Measurements from ENCODE around the gene NLRP6.

The NLRP6 gene

GRCh38 chr11:293271-293851 is 15.2 kb downstream of the NLRP6 start:
- Histone ChIP-seq H2BK15ac (replicated peaks; ENCODE audit: low read depth) (no peak overlapping the region), H2BK120ac (ENCODE audit: low read depth, low read length) (no peak overlapping the region), H3K4me1 (ENCODE audit: control insufficient read depth, low read depth, low read length) (peaks cover 10% of the 10 kb centered on the region), H2AK5ac (ENCODE audit: low read length) (no peak overlapping the region), H3K18ac (ENCODE audit: low read length) (no peak overlapping the region), H3K56ac (ENCODE audit: low read length) (no peak overlapping the region), H3K36me3 (ENCODE audit: control insufficient read depth, insufficient read depth, low read length) (peaks cover 8% of the 10 kb centered on the region), H2BK5ac (ENCODE audit: low read length) (no peak overlapping the region), H3K4ac (ENCODE audit: low read depth, low read length) (no peak overlapping the region), H3K23ac (ENCODE audit: low read length) (no peak overlapping the region), H3K27ac (ENCODE audit: low read depth, low read length) (no peak overlapping the region), H3K79me1 (ENCODE audit: low read length) (peaks cover 1% of the 10 kb centered on the region), H3K79me2 (ENCODE audit: control insufficient read depth, insufficient read depth, low read length) (no peaks in the 10 kb centered on the region), H3K27me3 (ENCODE audit: insufficient read depth, low read length, poor library complexity) (no peaks in the 10 kb centered on the region), H4K8ac (ENCODE audit: low read depth, low read length) (no peak overlapping the region), H3K9ac (ENCODE audit: low read length) (no peak overlapping the region), H3K4me3 (ENCODE audit: low read length) (no peak overlapping the region), H3K4me2 (ENCODE audit: low read length) (no peak overlapping the region), H4K5ac (ENCODE audit: low read length) (no peak overlapping the region)
- DNase-seq = no peak
- no CpG with 5 or more reads among the region's 18 CpGs for WGBS (ENCODE audit: extremely low coverage, insufficient coverage, low lambda C conversion rate)

GRCh38 chr11:293852-294661 is 15.8 kb downstream of the NLRP6 start:
- H3K4me2 ChIP-seq (ENCODE audit: low read length) = no peak overlapping the region
- no peak overlapping the region for H3K27ac ChIP-seq (ENCODE audit: low read depth, low read length)
- no peak for DNase-seq
- H3K9ac ChIP-seq (ENCODE audit: low read length) = no peak overlapping the region
- no peak overlapping the region for H2BK15ac ChIP-seq (replicated peaks; ENCODE audit: low read depth)
- WGBS (ENCODE audit: extremely low coverage, insufficient coverage, low lambda C conversion rate) = no CpG with 5 or more reads among the region's 27 CpGs
- H3K4me1 ChIP-seq (ENCODE audit: control insufficient read depth, low read depth, low read length) = peaks cover 10% of the 10 kb centered on the region
- peaks cover 1% of the 10 kb centered on the region for H3K79me1 ChIP-seq (ENCODE audit: low read length)
- peaks cover 8% of the 10 kb centered on the region for H3K36me3 ChIP-seq (ENCODE audit: control insufficient read depth, insufficient read depth, low read length)
- H4K5ac ChIP-seq (ENCODE audit: low read length) = no peak overlapping the region
- no peak overlapping the region for H3K23ac ChIP-seq (ENCODE audit: low read length)
- no peak overlapping the region for H4K8ac ChIP-seq (ENCODE audit: low read depth, low read length)
- H3K4ac ChIP-seq (ENCODE audit: low read depth, low read length) = no peak overlapping the region
- H3K18ac ChIP-seq (ENCODE audit: low read length) = no peak overlapping the region
- no peaks in the 10 kb centered on the region for H3K27me3 ChIP-seq (ENCODE audit: insufficient read depth, low read length, poor library complexity)
- no peak overlapping the region for H2BK5ac ChIP-seq (ENCODE audit: low read length)
- H2BK120ac ChIP-seq (ENCODE audit: low read depth, low read length) = no peak overlapping the region
- H3K4me3 ChIP-seq (ENCODE audit: low read length) = no peak overlapping the region
- no peak overlapping the region for H3K56ac ChIP-seq (ENCODE audit: low read length)
- no peak overlapping the region for H2AK5ac ChIP-seq (ENCODE audit: low read length)
- H3K79me2 ChIP-seq (ENCODE audit: control insufficient read depth, insufficient read depth, low read length) = no peaks in the 10 kb centered on the region

GRCh38 chr11:294780-295179 is 16.6 kb downstream of the NLRP6 start:
- Histone ChIP-seq H3K9ac (ENCODE audit: low read length) (no peak overlapping the region), H2BK15ac (replicated peaks; ENCODE audit: low read depth) (no peak overlapping the region), H3K4me2 (ENCODE audit: low read length) (no peak overlapping the region), H4K8ac (ENCODE audit: low read depth, low read length) (no peak overlapping the region), H2BK5ac (ENCODE audit: low read length) (no peak overlapping the region), H3K23ac (ENCODE audit: low read length) (no peak overlapping the region), H3K79me2 (ENCODE audit: control insufficient read depth, insufficient read depth, low read length) (no peaks in the 10 kb centered on the region), H3K36me3 (ENCODE audit: control insufficient read depth, insufficient read depth, low read length) (peaks cover 8% of the 10 kb centered on the region), H3K56ac (ENCODE audit: low read length) (no peak overlapping the region), H2BK120ac (ENCODE audit: low read depth, low read length) (no peak overlapping the region), H3K79me1 (ENCODE audit: low read length) (peaks cover 1% of the 10 kb centered on the region), H3K27me3 (ENCODE audit: insufficient read depth, low read length, poor library complexity) (no peaks in the 10 kb centered on the region), H3K4me1 (ENCODE audit: control insufficient read depth, low read depth, low read length) (peaks cover 11% of the 10 kb centered on the region), H4K5ac (ENCODE audit: low read length) (no peak overlapping the region), H3K4me3 (ENCODE audit: low read length) (no peak overlapping the region), H2AK5ac (ENCODE audit: low read length) (no peak overlapping the region), H3K4ac (ENCODE audit: low read depth, low read length) (no peak overlapping the region), H3K27ac (ENCODE audit: low read depth, low read length) (no peak overlapping the region), H3K18ac (ENCODE audit: low read length) (no peak overlapping the region)
- no peak for DNase-seq
- WGBS (ENCODE audit: extremely low coverage, insufficient coverage, low lambda C conversion rate) = no CpG with 5 or more reads among the region's 16 CpGs

GRCh38 chr11:295351-296170 is 17.4 kb downstream of the NLRP6 start:
- no peak overlapping the region for H2BK15ac ChIP-seq (replicated peaks; ENCODE audit: low read depth)
- H3K23ac ChIP-seq (ENCODE audit: low read length) = no peak overlapping the region
- peaks cover 8% of the 10 kb centered on the region for H3K36me3 ChIP-seq (ENCODE audit: control insufficient read depth, insufficient read depth, low read length)
- H3K79me2 ChIP-seq (ENCODE audit: control insufficient read depth, insufficient read depth, low read length) = no peaks in the 10 kb centered on the region
- no peak overlapping the region for H3K56ac ChIP-seq (ENCODE audit: low read length)
- H2BK120ac ChIP-seq (ENCODE audit: low read depth, low read length) = no peak overlapping the region
- H2BK5ac ChIP-seq (ENCODE audit: low read length) = no peak overlapping the region
- H3K4ac ChIP-seq (ENCODE audit: low read depth, low read length) = no peak overlapping the region
- peaks cover 11% of the 10 kb centered on the region for H3K4me1 ChIP-seq (ENCODE audit: control insufficient read depth, low read depth, low read length)
- no peak for DNase-seq
- H2AK5ac ChIP-seq (ENCODE audit: low read length) = no peak overlapping the region
- peaks cover 1% of the 10 kb centered on the region for H3K79me1 ChIP-seq (ENCODE audit: low read length)
- H3K4me3 ChIP-seq (ENCODE audit: low read length) = no peak overlapping the region
- no peak overlapping the region for H3K27ac ChIP-seq (ENCODE audit: low read depth, low read length)
- no peak overlapping the region for H4K5ac ChIP-seq (ENCODE audit: low read length)
- H3K4me2 ChIP-seq (ENCODE audit: low read length) = no peak overlapping the region
- no peak overlapping the region for H3K18ac ChIP-seq (ENCODE audit: low read length)
- H3K9ac ChIP-seq (ENCODE audit: low read length) = no peak overlapping the region
- no peak overlapping the region for H4K8ac ChIP-seq (ENCODE audit: low read depth, low read length)
- WGBS (ENCODE audit: extremely low coverage, insufficient coverage, low lambda C conversion rate) = no CpG with 5 or more reads among the region's 26 CpGs
- H3K27me3 ChIP-seq (ENCODE audit: insufficient read depth, low read length, poor library complexity) = no peaks in the 10 kb centered on the region

GRCh38 chr11:296171-297050 is 18.2 kb downstream of the NLRP6 start:
- no peak overlapping the region for H3K23ac ChIP-seq (ENCODE audit: low read length)
- peak overlapping the region; percentile 15 for H3K56ac ChIP-seq (ENCODE audit: low read length)
- peaks cover 6% of the 10 kb centered on the region for H3K4me1 ChIP-seq (ENCODE audit: control insufficient read depth, low read depth, low read length)
- H2BK5ac ChIP-seq (ENCODE audit: low read length) = no peak overlapping the region
- H3K27ac ChIP-seq (ENCODE audit: low read depth, low read length) = no peak overlapping the region
- no peak for DNase-seq
- no peak overlapping the region for H3K9ac ChIP-seq (ENCODE audit: low read length)
- no peak overlapping the region for H4K5ac ChIP-seq (ENCODE audit: low read length)
- H2AK5ac ChIP-seq (ENCODE audit: low read length) = no peak overlapping the region
- WGBS (ENCODE audit: extremely low coverage, insufficient coverage, low lambda C conversion rate) = no CpG with 5 or more reads among the region's 35 CpGs
- no peak overlapping the region for H3K4me2 ChIP-seq (ENCODE audit: low read length)
- H3K27me3 ChIP-seq (ENCODE audit: insufficient read depth, low read length, poor library complexity) = no peaks in the 10 kb centered on the region
- no peak overlapping the region for H3K4ac ChIP-seq (ENCODE audit: low read depth, low read length)
- H3K18ac ChIP-seq (ENCODE audit: low read length) = no peak overlapping the region
- H2BK120ac ChIP-seq (ENCODE audit: low read depth, low read length) = no peak overlapping the region
- no peak overlapping the region for H2BK15ac ChIP-seq (replicated peaks; ENCODE audit: low read depth)
- H3K4me3 ChIP-seq (ENCODE audit: low read length) = no peak overlapping the region
- H3K79me2 ChIP-seq (ENCODE audit: control insufficient read depth, insufficient read depth, low read length) = no peaks in the 10 kb centered on the region
- no peaks in the 10 kb centered on the region for H3K79me1 ChIP-seq (ENCODE audit: low read length)
- H4K8ac ChIP-seq (ENCODE audit: low read depth, low read length) = no peak overlapping the region
- peaks cover 8% of the 10 kb centered on the region for H3K36me3 ChIP-seq (ENCODE audit: control insufficient read depth, insufficient read depth, low read length)

All from mesendoderm (in vitro differentiated cells).